ENCODE measurements around the gene ANGPTL8.

Gene ANGPTL8

GRCh38 chr19:11204076-11204602, 35.3 kb upstream of the ANGPTL8 start:
- DNase-seq, result no peak

GRCh38 chr19:11204943-11205349, 34.5 kb upstream of the ANGPTL8 start:
- peak in 1 of 2 experiments; percentile 15 for DNase-seq

- no peak for DNase-seq
Measured at GRCh38 chr19:11205939-11206570, 33.4 kb upstream of the ANGPTL8 start.

- no peak for DNase-seq
Measured at GRCh38 chr19:11208561-11209471, 30.6 kb upstream of the ANGPTL8 start.

- no peak for DNase-seq
Measured at GRCh38 chr19:11209839-11210655, 29.4 kb upstream of the ANGPTL8 start.

- no peak for DNase-seq
Measured at GRCh38 chr19:11210656-11210928, 28.8 kb upstream of the ANGPTL8 start.

- no peak for DNase-seq
Measured at GRCh38 chr19:11214387-11214786, 25.0 kb upstream of the ANGPTL8 start.

GRCh38 chr19:11221082-11221598, 18.3 kb upstream of the ANGPTL8 start:
- no peak for DNase-seq

- no peak for DNase-seq
Measured at GRCh38 chr19:11223200-11223599, 16.2 kb upstream of the ANGPTL8 start.

- DNase-seq, result no peak
Measured at GRCh38 chr19:11224429-11224828, 15.0 kb upstream of the ANGPTL8 start.

- no peak for DNase-seq
Measured at GRCh38 chr19:11225172-11225571, 14.2 kb upstream of the ANGPTL8 start.

- DNase-seq, result no peak
Measured at GRCh38 chr19:11225815-11226214, 13.6 kb upstream of the ANGPTL8 start.

GRCh38 chr19:11226716-11227166, 12.7 kb upstream of the ANGPTL8 start:
- DNase-seq, result no peak

- DNase-seq, result peak in 1 of 2 experiments; percentile 5
Measured at GRCh38 chr19:11227195-11227886, 12.1 kb upstream of the ANGPTL8 start.

- no peak for DNase-seq
Measured at GRCh38 chr19:11230621-11231386, 8.6 kb upstream of the ANGPTL8 start.

GRCh38 chr19:11232555-11232954, 6.9 kb upstream of the ANGPTL8 start:
- DNase-seq, result no peak

- no peak for DNase-seq
Measured at GRCh38 chr19:11233073-11233472, 6.3 kb upstream of the ANGPTL8 start.

- no peak for DNase-seq
Measured at GRCh38 chr19:11234486-11235075, 4.8 kb upstream of the ANGPTL8 start.

- DNase-seq, result no peak
Measured at GRCh38 chr19:11236324-11237301, 2.8 kb upstream of the ANGPTL8 start.

- no peak for DNase-seq
Measured at GRCh38 chr19:11237321-11237720, 2.1 kb upstream of the ANGPTL8 start.
